GM18526 (cell line): Measurements from ENCODE around the gene SDCCAG8.

Experiments
- POLR2A ChIP-seq: IDR thresholded peaks from 3 replicates; pipeline ENCODE4 v1.6.1; 2011; ENCODE audit not compliant: insufficient read length; ENCODE audit errors: extremely low read depth

The SDCCAG8 gene

DNA sequence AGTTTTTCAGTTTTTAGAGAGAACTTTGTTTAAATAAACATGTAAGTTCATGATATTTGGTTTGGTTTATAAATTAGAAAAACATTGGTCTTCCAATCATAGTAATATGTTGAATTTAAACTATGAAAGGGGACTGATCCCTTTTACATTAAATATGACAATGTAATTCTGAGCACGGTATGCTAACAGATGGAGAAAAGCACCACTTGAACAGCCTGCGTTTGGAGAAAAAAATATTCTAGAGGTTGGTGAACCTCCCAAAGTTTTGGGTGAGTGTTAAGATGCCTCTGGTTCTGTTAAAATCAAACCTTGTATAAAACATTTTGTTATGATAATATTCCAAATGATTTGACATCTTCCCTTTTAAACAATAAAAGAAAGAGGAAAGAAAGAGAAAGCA is 123.9 kb downstream of the SDCCAG8 start:
- no peak for TF ChIP-seq POLR2A

DNA sequence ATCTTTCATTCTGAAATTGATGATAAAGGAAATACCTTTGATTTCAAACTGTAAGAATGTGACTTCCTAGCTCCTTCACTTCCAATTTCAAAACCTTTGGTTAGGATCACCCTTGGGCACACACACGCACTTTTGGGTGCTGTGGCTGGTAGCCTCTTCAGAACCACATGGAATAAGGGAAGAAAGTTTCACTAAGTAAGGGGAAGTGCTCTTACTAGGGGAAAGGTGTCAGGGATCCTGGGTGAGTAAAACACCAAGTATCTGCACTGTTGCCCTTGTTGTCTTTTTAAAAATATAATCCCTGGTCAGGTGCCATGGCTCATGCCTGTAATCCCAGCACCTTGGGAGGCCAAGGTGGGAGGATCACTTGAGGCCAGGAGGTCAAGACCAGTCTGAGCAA is 132.4 kb downstream of the SDCCAG8 start:
- TF ChIP-seq POLR2A: no peak

DNA sequence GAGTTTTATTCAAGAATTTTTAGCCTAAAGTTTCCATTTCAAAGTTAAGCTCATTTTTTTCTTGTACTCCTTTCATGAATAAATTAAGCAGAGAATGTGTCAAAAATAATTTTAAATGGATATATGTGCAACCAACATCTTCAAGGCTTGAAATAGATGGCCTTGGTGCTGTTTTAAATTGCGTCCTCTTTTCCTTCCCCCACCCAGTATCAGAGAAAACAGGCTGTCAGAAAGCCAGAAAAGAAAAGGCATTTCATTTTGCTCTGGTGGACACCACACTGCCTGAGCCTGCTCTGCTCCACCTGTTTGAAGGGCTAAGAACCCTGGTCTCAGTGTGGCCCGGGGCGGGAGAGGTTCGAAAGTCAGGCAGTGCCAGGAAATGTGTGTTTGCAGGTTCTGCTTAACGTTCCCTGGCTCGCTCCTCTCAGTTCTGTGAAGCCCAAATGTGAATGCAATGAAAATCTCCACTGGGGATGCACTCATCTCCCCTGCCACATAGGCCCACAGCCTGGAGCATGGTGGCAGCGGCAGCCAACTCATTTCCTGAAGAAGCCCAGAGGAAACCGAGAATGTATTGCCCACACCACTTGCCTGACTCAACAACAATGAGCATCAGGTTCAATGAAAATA is 134.4 kb downstream of the SDCCAG8 start:
- TF ChIP-seq POLR2A: no peak

DNA sequence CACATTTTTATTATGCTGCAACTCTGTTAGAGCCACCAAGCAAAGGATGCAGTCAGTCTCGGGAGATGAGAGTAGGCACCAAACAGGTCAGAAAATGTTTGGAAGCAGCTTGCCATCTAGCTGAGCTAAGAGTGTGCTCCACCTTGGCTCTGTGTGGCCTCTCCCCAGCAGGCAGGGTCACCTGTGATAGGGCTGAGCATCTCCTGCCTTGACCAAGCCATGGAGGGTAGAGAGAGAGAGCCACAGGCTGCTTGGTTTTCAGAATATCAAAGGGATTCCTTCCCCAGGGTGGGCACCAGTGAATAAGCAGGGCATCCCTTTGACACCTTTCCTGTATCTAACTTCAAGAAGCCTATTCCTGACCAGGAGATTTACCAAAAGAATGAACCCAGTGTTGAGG is 135.5 kb downstream of the SDCCAG8 start:
- TF ChIP-seq POLR2A: no peak

DNA sequence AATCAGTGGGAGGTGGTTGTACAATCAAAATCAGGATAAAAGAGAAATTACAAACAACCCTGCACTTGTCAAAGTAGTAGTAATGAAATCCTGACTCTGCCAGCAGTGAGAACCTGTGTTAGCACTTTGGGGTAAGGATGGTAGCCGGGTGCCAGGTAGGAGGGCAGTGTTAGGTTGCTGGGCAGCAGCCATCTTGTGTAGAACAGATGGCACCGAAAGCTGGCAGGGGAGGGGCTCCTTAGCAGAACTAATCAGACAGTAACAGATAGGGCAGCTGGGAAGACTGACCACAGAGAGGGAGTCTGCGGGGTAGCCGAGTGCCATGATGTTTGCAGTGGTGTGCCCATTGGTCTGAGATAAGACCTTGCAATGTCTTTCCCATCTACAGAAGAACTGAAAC is 137.3 kb downstream of the SDCCAG8 start:
- no peak for TF ChIP-seq POLR2A

DNA sequence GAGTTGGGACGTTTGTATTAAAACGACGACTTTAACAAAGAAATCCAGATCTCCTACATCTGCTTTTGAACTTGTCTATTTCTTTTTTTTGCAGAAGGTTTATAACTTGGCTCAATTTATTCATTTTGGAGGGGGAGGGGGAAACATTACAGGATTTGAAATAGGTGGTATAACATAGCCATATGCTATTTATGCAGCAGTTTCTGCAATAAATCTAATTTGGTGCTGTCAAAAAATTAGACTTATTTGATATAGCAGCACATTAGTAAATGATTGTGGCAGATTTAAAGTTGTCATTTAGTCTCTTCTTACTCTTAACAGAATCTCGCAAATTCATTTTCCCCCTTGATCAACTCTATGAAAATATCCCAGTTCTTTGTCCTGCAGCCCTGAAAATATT is 138.2 kb downstream of the SDCCAG8 start:
- no peak for TF ChIP-seq POLR2A

DNA sequence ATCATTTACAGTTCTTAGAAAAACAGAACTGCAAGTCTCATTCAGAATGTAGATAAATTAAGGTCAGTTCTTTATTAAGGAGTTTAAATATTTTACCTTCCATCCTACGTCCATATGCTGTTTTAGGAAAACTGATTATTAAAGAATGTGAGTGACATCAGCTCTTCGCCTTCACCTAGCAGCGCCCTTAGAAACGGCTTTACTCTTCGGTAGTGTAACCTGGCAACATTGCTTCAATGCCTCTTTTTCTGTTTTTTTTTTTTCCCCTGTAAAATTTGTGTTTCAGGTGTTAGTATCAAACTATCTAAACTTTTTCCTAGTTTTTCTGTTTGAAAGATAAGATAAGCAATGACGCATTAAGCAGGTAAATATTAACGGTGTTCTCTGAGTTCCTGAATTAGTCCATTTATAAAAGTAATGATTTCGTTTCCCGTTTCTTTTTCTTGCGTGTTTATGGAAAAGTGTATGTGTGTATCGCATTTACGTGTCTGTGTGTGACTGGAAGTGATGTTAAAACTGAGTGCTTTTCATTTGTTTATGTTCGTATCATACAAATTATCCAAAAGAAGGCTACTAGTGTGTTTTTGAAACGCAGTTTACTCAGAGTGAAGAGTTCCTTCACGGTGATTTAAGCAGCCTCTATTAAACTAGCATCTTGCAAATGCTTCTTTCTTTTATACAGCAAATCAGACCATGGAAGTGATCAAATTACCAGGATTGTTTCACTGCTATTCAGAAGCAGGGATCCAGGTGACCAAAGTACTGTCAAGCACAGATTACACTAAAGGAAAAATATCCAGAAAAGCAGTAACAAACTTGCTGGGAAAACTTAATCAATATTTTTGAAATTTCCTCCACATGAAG is 139.0 kb downstream of the SDCCAG8 start:
- TF ChIP-seq POLR2A: no peak

DNA sequence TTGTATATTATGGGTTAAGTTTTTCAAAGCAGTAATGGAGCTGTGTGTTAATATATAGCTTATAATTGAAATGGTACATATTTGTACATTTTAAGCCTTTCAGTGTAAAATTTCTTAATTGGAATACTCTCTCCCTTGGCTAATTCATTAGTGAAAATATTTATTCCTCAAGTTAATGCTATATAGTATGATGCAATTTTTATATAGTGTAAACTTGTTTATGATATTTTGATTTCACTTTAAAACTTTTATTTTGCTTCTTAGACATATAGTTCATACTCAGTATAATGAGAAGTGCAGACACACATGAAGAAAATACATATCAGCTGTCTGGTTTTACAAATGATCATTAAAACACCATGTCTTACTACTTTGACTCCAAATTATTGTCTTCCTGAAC is 140.6 kb downstream of the SDCCAG8 start:
- no peak for TF ChIP-seq POLR2A

DNA sequence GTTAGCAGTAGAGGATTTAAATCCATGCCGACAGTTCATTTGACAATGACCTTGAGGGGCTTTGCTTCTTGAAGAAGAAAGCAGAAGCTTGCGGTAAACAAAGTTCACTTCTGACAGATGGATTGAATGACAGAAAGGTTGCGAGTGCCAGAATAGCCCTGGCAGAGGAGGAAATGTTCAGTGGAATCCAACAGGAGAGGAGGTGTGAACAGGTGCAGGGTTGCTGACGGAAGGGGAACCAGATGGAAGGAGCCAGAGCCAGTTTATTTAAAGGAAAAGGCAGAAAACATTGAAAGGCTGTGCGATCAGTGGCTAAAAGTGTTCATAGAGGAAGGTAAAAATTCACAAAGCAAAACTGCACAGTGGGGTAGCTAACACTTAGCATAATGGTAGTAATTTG is 141.0 kb downstream of the SDCCAG8 start:
- no peak for TF ChIP-seq POLR2A

DNA sequence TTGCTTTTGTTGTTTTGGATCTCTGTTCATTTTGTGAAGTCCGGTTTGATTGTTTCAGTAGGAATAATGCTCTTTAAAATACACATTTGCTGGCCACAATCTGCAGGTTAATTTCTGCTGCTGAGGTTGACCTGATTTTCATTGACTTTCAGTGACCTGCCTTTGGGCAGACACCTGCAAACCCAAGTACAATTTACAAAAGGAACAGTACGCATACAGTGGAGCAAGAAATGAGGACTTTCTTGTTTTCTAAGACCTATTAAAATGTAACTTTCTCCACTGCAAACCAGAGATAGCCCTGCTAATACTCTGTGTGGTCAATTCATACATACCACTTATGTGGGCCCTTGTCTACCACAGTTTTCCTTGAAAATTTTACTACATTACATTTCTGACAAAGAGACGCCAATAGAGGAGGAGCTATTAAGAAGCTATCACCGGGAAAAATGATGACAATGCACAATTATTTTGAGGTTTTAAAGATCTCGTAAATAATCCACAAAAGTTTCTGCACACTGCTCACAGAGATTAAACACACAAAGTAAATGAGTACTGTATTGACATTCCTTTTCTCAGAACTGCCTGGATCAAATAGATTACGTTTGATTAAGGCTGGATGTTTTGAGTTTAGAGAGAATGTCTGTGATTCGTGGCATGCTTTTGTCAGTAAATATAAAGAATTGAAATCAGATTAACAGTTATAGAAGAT is 141.9 kb downstream of the SDCCAG8 start:
- no peak for TF ChIP-seq POLR2A

DNA sequence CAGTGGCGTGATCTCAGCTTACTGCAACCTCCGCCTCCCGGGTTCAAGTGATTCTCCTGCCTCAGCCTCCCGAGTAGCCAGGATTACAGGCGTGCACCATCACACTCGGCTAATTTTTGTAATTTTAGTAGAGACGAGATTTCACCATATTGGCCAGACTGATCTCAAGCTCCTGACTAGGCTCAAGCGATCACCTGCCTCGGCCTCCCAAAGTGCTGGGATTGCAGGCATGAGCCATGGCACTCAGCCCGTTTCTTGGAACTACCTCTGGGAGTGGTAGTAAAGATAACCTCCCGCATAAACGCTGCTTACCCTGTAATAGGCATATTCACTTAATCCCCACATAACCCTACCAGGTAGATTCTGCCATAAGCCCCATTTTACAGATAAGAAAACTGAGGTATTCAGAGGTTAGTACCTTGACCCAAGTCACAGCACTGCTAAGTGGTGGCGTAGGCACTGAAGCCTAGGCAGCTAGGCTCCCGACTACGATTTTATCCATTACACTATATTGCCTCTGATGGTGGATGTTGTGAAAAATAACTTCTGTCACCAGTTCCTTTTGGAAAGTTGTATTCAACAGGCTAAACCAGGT is 143.8 kb downstream of the SDCCAG8 start:
- no peak for TF ChIP-seq POLR2A

DNA sequence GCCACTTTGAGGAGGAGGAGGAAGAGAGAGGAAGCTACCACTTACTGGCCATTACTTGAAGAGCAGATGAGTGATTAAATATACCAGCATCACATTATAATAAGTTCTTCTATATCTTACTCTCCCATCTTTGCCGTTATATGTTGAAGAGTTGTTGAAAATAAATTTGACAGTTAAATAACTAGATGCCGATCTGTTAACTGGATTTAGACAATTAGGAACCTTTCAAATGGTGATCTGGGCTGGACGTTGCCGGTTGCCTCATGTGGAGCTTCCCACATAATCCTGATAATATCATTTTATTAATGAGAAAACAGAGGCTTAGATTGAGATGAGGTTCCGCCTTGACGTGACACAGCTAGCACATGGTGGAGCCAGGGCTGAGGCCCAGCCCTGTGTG is 147.0 kb downstream of the SDCCAG8 start:
- no peak for TF ChIP-seq POLR2A

DNA sequence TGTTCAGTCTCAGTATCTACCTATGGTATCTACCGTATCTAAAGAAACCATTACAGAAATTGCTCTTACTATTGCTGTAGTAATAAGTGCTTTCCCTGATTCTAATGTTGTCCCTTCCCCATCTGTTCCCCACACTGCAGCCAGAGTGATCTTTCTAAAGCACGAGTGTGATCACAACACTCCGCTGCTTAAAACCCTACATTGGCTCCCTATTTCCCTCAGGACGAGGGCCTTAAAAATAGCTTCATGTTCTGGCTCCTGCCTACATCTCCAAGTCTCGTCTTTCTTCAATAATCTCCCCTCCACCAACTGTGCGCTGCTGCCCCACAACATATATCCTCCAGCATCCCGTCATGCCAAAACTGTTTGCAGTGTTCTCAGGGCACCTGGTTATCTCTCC is 150.6 kb downstream of the SDCCAG8 start:
- no peak for TF ChIP-seq POLR2A

DNA sequence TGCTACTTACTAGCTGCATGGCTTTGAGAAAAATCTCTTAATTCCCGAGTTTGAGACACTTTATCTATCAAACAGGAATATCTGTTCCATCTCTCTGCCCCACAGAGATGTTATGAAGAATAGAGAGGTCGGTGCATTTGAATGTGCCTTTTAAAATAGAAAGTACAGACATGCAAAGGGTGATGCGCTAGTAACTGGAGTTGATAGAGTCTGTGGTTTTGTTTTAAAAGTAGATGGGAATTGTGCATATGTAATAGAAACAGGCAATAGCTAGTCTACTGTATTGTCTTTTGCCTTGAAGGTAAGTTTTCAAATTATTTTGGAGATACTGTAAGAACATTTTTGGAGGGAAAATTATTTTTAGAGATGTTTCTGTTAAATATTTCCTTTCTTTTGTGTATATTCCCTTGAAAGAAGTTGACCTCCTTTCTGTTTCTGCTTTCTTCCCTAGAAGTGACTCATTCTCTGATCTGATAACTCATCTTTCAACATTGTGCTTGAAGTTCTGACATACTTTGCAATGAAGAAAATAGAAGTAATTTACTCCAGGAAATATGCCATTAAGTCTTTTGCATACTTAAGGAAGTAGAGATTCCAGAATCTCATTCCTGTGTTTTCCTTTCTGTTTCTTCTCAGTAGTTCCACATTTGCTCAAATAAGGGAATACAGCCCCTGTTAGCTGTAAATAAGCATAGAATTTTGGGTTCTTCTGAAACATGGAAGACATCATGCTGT is 151.6 kb downstream of the SDCCAG8 start:
- TF ChIP-seq POLR2A: no peak

DNA sequence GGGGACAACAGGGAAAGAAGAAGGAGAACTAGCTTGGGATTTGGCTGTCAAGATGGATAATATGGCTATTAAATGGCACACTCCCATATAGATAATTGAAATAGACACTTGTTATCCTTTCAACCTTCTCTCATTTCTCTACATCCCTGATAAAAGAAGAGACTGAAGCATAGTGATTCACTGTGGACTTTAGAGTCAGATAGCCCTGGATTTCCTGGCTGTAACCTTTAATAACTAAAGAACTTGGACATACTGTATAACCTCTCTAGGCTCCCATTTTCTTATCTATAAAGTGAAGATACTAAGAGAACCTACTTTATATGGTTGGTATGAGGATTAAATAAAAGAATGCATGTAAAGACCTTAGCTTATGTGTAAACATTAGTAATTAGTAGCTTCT is 152.6 kb downstream of the SDCCAG8 start:
- no peak for TF ChIP-seq POLR2A
